Mucosa of descending colon (tissue), 3 donors: ENCODE data around the gene GMNN. TPM values are rescaled to one million over a fixed set of nuclear protein-coding genes. Genes with fewer than 3 reads are reported as not detected.

Experiments
- ATAC-seq: fragments of 200-7000 bp; cut with Tn5 transposase; one replicate; pipeline ENCODE4 v1.9.1; 2020; ENCODE audit warnings: mild to moderate bottlenecking, moderate library complexity
- DNase-seq, 3 donors: peaks; one replicate each; pipeline ENCODE4 v3.0.0-alpha.2; 2020
- H3K36me3 ChIP-seq: fragments of 200-600 bp; one replicate; pipeline ENCODE4 v1.8.0; 2021; ENCODE audit warnings: low read depth, mild to moderate bottlenecking
- H3K4me1 ChIP-seq: fragments of 200-600 bp; one replicate; pipeline ENCODE4 v1.8.0; 2021; ENCODE audit warnings: low read depth, mild to moderate bottlenecking
- H3K4me3 ChIP-seq: fragments of 200-600 bp; one replicate; pipeline ENCODE4 v1.8.0; 2021; ENCODE audit warnings: mild to moderate bottlenecking
- H3K9me3 ChIP-seq: fragments of 200-600 bp; one replicate; pipeline ENCODE4 v1.8.0; 2021; ENCODE audit warnings: mild to moderate bottlenecking
- intact Hi-C, 2 donors: fragments of 100-400 bp; cut with DNase I in 1 of 2; cut with micrococcal nuclease in 1 of 2; formaldehyde crosslinking; loops; one replicate each; pipeline versions ENCODE4 v1.11.0 to v1.11.1; 2022; cut with DNase I, micrococcal nuclease
- total RNA-seq, 3 donors: library from RNA; stranded (reverse); fragmentation: NEBNext Ultra II Directional in 2 of 3; extraction: Animal tissue kit (Norgen Biotek cat#: 25700) in 2 of 3; gene quantifications; one replicate each; pipeline versions ENCODE4 v1.2.1 to v1.2.4, GENCODE V29; 2021 to 2023
- TF ChIP-seq, protein P1 (sequence below): fragments of 200-600 bp; IDR thresholded peaks from one replicate; pipeline ENCODE4 v1.8.0; 2022; ENCODE audit warnings: antibody characterized with exemption, mild to moderate bottlenecking
- donor health status: DM: no; HTN: no; CAD: no; lungs with moderate emphysema.
- donor health status: DM: no; HTN: no; CAD: no.
- donor health status: DM: no; HTN: yes; CAD: no.

The GMNN gene
- total RNA-seq, 3 donors from 2014 or later, result 20.6 to 62.0 (median 45.8) TPM

DNA sequence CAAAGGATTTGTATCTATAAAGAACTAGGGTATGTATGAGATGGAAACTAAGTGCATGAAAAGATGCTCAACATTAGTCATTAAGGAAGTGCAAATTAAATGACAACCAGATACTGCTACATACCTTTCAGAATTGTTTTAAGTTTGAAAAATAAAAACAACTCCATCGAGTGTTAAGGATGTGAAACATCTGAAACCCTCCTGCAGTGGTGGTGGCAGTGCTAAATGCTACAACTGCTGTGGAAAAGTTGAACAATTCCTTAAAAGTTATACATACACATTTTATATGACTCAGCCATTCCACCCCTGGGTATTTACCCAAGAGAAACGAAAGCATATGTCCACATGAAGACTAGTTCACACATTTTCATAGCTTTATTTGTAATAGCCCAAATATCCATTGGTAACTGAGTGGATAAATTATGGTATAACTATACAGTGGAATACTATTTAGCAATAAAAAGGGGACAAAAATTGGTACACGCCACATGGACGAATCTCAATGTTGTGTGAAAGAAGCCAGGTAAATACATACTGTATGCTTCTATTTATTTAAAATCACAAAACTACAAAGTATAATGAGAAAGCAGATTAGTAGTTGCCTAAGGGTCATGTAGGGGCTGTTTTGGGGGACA, 13.4 kb downstream of the GMNN start:
- no peaks in the 10 kb centered on the region for H3K36me3 ChIP-seq
- no peak for ATAC-seq
- intact Hi-C loops, result no loop called here
- H3K9me3 ChIP-seq, result no peaks in the 10 kb centered on the region
- no peak for DNase-seq
- no peak overlapping the region for H3K4me3 ChIP-seq
- no peaks in the 10 kb centered on the region for H3K4me1 ChIP-seq
- TF ChIP-seq, protein P1, sequence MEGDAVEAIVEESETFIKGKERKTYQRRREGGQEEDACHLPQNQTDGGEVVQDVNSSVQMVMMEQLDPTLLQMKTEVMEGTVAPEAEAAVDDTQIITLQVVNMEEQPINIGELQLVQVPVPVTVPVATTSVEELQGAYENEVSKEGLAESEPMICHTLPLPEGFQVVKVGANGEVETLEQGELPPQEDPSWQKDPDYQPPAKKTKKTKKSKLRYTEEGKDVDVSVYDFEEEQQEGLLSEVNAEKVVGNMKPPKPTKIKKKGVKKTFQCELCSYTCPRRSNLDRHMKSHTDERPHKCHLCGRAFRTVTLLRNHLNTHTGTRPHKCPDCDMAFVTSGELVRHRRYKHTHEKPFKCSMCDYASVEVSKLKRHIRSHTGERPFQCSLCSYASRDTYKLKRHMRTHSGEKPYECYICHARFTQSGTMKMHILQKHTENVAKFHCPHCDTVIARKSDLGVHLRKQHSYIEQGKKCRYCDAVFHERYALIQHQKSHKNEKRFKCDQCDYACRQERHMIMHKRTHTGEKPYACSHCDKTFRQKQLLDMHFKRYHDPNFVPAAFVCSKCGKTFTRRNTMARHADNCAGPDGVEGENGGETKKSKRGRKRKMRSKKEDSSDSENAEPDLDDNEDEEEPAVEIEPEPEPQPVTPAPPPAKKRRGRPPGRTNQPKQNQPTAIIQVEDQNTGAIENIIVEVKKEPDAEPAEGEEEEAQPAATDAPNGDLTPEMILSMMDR, result no peak

DNA sequence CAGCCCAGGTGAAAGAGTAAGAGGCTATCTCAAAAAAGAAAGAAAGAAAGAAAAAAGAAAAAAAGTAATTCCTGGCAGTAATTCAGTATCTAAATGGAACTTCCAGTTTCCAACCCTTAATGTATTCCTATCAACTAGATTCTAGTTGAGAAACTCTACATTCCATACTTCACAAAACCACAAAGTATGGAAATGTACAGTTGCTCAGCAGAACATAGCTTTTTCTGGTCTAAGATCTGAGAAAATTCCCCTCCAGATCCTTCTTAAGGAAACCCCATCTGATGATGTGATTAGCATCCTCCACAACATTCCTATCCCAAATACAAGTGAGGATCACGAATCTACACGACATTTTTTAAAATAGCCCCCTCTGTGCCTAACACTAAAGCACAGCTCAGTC, 20.4 kb downstream of the GMNN start:
- Histone ChIP-seq H3K4me1 (no peaks in the 10 kb centered on the region), H3K4me3 (no peak overlapping the region), H3K36me3 (no peaks in the 10 kb centered on the region), H3K9me3 (no peaks in the 10 kb centered on the region)
- TF ChIP-seq, protein P1, result no peak
- no peak for DNase-seq
- intact Hi-C loops, result no loop called here
- ATAC-seq, result no peak

DNA sequence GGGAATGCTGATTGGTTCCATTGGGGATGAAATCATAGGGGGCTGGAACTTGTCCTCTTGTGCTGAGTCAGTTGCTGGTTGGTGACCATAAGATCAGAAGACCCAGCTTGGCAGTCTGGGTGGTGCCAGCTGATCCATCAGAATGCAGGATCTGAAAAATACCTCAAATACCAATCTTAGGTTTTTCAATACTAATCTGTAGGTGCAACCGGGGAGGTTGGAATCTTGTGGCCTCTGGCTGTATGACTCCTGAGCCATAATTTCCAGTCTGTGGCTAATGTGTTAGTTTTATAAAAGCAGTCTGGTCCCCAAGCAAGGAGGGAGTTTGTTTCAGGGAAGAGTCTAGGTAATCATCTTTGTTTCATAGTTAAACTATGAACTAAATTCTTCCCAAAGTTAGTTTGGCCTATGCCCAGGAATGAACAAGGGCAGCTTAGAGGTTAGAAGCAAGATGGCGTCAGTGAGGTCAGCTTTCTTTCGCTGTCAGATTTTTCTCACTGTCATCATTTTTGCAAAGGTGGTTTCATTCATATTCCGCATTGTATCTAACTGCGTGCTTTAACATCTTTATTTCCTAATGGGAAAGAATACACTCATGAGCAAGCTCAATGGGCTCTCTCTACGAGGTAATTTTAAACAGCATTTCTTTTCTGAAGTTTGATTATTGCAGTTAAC, 22.0 kb downstream of the GMNN start:
- no peak overlapping the region for H3K4me3 ChIP-seq
- TF ChIP-seq, protein P1, result no peak
- no peaks in the 10 kb centered on the region for H3K4me1 ChIP-seq
- intact Hi-C loops, result no loop called here
- ATAC-seq (no peak), DNase-seq (no peak)
- no peaks in the 10 kb centered on the region for H3K9me3 ChIP-seq
- H3K36me3 ChIP-seq, result no peaks in the 10 kb centered on the region

DNA sequence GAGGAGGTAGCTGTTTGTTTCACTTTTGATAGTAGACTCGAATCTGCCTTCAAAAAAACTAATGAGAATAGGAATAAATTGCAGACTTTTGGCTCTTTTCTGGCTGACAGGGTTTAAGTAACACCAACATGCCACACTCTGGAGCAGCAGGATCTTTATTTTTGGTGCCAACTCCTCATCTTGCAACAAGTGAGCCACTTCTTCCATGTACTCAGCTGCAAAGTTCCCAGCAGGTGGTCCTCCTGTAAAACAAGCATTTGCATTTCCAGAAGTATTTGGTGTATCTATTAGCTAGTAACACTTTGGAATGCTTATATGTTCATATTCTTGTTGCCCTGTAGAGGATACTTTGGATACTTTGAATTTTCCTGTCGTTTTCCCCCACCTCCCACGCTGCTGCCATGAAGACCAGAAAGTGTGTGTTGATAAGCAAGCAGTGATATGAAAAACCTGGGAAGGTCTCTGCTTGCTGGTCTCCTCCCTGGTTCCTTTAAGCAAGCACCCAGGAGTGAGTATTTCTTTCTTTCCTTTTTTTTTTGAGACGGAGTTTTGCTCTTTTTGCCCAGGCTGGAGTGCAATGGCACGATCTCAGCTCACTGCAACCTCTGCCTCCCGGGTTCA, 23.0 kb downstream of the GMNN start:
- TF ChIP-seq, protein P1, result no peak
- intact Hi-C loops, result no loop called here
- no peaks in the 10 kb centered on the region for H3K36me3 ChIP-seq
- no peaks in the 10 kb centered on the region for H3K9me3 ChIP-seq
- H3K4me3 ChIP-seq, result no peak overlapping the region
- DNase-seq (no peak), ATAC-seq (no peak)
- no peaks in the 10 kb centered on the region for H3K4me1 ChIP-seq

DNA sequence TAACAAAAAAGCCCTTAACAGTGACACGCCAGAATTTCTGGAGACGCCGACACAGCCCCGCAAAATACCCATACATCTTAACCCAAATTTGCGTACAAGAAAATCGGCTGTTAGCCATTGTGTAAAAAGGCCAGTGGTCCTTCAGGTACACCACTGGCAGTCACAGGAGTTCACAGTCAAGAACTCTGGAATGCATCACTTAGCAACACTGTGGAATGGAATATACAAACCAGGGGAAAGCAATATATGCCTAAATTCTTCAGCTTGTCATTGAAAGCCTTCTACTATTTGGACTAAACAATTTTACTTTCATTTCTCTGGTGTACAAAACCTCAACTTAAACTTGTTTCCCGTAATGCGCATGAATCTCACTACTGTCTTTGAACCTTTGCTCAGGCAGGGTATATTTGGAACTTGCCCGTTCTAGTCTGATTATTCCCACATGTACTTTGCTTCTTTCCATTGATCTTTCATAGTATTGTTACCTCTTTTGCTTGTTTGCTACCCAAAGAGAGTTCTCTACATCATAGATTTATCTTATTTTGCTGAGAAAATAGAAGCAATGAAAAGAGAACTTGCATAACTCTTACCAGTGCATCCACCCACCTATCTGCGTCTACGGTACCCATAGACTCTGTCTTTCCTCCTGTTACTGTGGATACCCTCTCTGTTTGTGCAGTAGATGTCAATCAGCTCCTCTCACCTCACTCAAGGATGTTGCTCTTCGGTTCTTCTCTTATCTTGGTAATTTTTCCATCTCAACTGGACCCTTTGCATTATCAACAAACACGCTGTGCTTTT, 24.2 kb downstream of the GMNN start, which contains the start of gene ARMH2:
TSS of gene ARMH2 (minus strand) at position 178 of the 801 bp plus-strand sequence. CDS start at position 118, 60 bp downstream.
- DNase-seq (no peak), ATAC-seq (no peak)
- intact Hi-C loops, result no loop called here
- H3K36me3 ChIP-seq, result no peaks in the 10 kb centered on the region
- H3K4me3 ChIP-seq, result no peak within 1 kb of the TSS
- no peaks in the 10 kb centered on the region for H3K4me1 ChIP-seq
- H3K9me3 ChIP-seq, result no peaks in the 10 kb centered on the region
- TF ChIP-seq, protein P1, result no peak
